DMS114 treated with DMSO at 0.1 percent for 48 hours (cell line): ENCODE results near the gene PRRX1.

Experiments
- DNase-seq: peaks from one replicate; lab custom pipeline; 2025; ENCODE audit not compliant: unreplicated experiment; lab: John Stamatoyannopoulos, UW

PRRX1 gene

GRCh38 chr1:170714938-170715337, 51.0 kb downstream of the PRRX1 start:
- no peak for DNase-seq

- no peak for DNase-seq
Measured at GRCh38 chr1:170716835-170717429, 53.0 kb downstream of the PRRX1 start.

GRCh38 chr1:170720661-170721060, 56.7 kb downstream of the PRRX1 start:
- DNase-seq, result no peak

GRCh38 chr1:170721621-170722020, 57.7 kb downstream of the PRRX1 start:
- DNase-seq, result no peak

- DNase-seq, result no peak
Measured at GRCh38 chr1:170723518-170723917, 59.6 kb downstream of the PRRX1 start.

- no peak for DNase-seq
Measured at GRCh38 chr1:170725326-170725725, 61.4 kb downstream of the PRRX1 start.

- no peak for DNase-seq
Measured at GRCh38 chr1:170727963-170728362, 64.0 kb downstream of the PRRX1 start.

- DNase-seq, result no peak
Measured at GRCh38 chr1:170729225-170730002, 65.5 kb downstream of the PRRX1 start.

- DNase-seq, result no peak
Measured at GRCh38 chr1:170730014-170730413, 66.1 kb downstream of the PRRX1 start.

- DNase-seq, result no peak
Measured at GRCh38 chr1:170730438-170730837, 66.5 kb downstream of the PRRX1 start.

- DNase-seq, result no peak
Measured at GRCh38 chr1:170731566-170732251, 67.8 kb downstream of the PRRX1 start.

GRCh38 chr1:170732252-170732588, 68.3 kb downstream of the PRRX1 start:
- no peak for DNase-seq

GRCh38 chr1:170734412-170735175, 70.7 kb downstream of the PRRX1 start:
- no peak for DNase-seq

- DNase-seq, result no peak
Measured at GRCh38 chr1:170735366-170736263, 71.7 kb downstream of the PRRX1 start.

- no peak for DNase-seq
Measured at GRCh38 chr1:170739803-170740202, 75.9 kb downstream of the PRRX1 start.

- DNase-seq, result no peak
Measured at GRCh38 chr1:170741678-170742077, 77.7 kb downstream of the PRRX1 start.

GRCh38 chr1:170742600-170742999, 78.7 kb downstream of the PRRX1 start:
- no peak for DNase-seq

- DNase-seq, result no peak
Measured at GRCh38 chr1:170743083-170743482, 79.2 kb downstream of the PRRX1 start.

GRCh38 chr1:170749549-170749948, 85.6 kb downstream of the PRRX1 start:
- DNase-seq, result no peak

GRCh38 chr1:170749959-170750358, 86.0 kb downstream of the PRRX1 start:
- no peak for DNase-seq

GRCh38 chr1:170755795-170756194, 91.9 kb downstream of the PRRX1 start:
- DNase-seq, result no peak
